HCT116 (cell line): ENCODE data around the gene AFAP1L2.

Source experiments
- CTCF ChIP-seq, 3 experiments: fragments of 200-600 bp in 1 of 3; sonication (generic) in 1 of 3; IDR thresholded peaks in 2 of 3; conservative IDR thresholded peaks in 1 of 3; 2 replicates each; pipeline ENCODE4 v1.5.1; 2012 to 2017; ENCODE audit warnings: low read depth in 2 of 3, low read length in 2 of 3, antibody characterized with exemption in 1 of 3, borderline replicate concordance in 1 of 3, control low read depth in 1 of 3, mild to moderate bottlenecking in 1 of 3, mixed read lengths in 1 of 3, mixed run types in 1 of 3, moderate library complexity in 1 of 3; ENCODE audit not compliant: insufficient read depth in 1 of 3
- EZH2 ChIP-seq: fragments of 200-600 bp; sonication (generic); IDR thresholded peaks from 2 replicates; pipeline ENCODE4 v1.6.1; 2017; ENCODE audit warnings: antibody characterized with exemption, mixed run types
- EZH2phosphoT487 ChIP-seq: fragments of 200-600 bp; IDR thresholded peaks from 2 replicates; pipeline ENCODE4 v1.6.1; 2018; ENCODE audit warnings: antibody characterized with exemption, borderline replicate concordance
- RAD21 ChIP-seq: IDR thresholded peaks from 2 replicates; pipeline ENCODE4 v1.6.1; 2012; ENCODE audit warnings: low read depth, mild to moderate bottlenecking
- SIN3A ChIP-seq: IDR thresholded peaks from 2 replicates; pipeline ENCODE4 v1.6.1; 2012; ENCODE audit warnings: low read depth
- SP1 ChIP-seq: IDR thresholded peaks from 2 replicates; pipeline ENCODE4 v1.6.1; 2012; ENCODE audit warnings: low read depth

GRCh38 chr10:114281461-114281860 lies 122.8 kb downstream of the AFAP1L2 start:
- TF ChIP-seq CTCF (IDR thresholded peaks at IDR 0.05 in 2 of 3, conservative IDR thresholded peaks at IDR 0.05 in 1 of 3; ENCODE audit: borderline replicate concordance in 1 of 3, insufficient read depth in 1 of 3, low read depth in 2 of 3, low read length in 2 of 3) (0 out of 6 replicates have a peak, but pooled peaks of 1 of the 3 experiments have one; percentile 7), EZH2 (no peak), RAD21 (0 out of 2 replicates have a peak, but pooled peaks have one; percentile 9), SP1 (no peak), EZH2phosphoT487 (no peak), SIN3A (no peak)
